GM12872 (cell line): ENCODE data around the gene CA11.

ENCODE experiments used
- CTCF ChIP-seq: IDR thresholded peaks from 3 replicates; pipeline ENCODE4 v1.5.1; 2011; ENCODE audit warnings: low read depth, mild to moderate bottlenecking, low read length, moderate library complexity; ENCODE audit not compliant: insufficient read depth

CA11 gene

GRCh38 chr19:48632692-48633147 is 13.3 kb downstream of the CA11 start:
- no peak for TF ChIP-seq CTCF

- no peak for TF ChIP-seq CTCF
These were observed 14.8 kb downstream of the CA11 start for GRCh38 chr19:48631225-48631624.

- TF ChIP-seq CTCF = no peak
These were observed 15.5 kb downstream of the CA11 start for GRCh38 chr19:48630296-48631063.

GRCh38 chr19:48629599-48630295 is 16.2 kb downstream of the CA11 start:
- no peak for TF ChIP-seq CTCF

GRCh38 chr19:48629297-48629598 is 16.7 kb downstream of the CA11 start:
- TF ChIP-seq CTCF = no peak

- TF ChIP-seq CTCF = no peak
These were observed 17.3 kb downstream of the CA11 start for GRCh38 chr19:48628486-48629296.

- no peak for TF ChIP-seq CTCF
These were observed 18.1 kb downstream of the CA11 start for GRCh38 chr19:48627865-48628314.
